ENCODE results near the gene RGS7. TPM values are rescaled to one million over a fixed set of nuclear protein-coding genes. Genes with fewer than 3 reads are reported as not detected.

RGS7 gene
- total RNA-seq, 3 donors from 2014 or later (not counting 1 experiment from before 2014, with no cell fraction given) = not detected

GRCh38 chr1:240734001-240734400, 623.0 kb downstream of the RGS7 start:
- no peak for ATAC-seq
- Mint-ChIP-seq H3K27ac (no peak overlapping the region), H3K4me1 (no peaks in the 10 kb centered on the region), H3K4me3 (no peak overlapping the region), H3K27me3 (ENCODE audit: low read depth in 2 of 2) (peaks cover 0 to 3% of the 10 kb centered on the region in 2 donors), H3K36me3 (no peaks in the 10 kb centered on the region), H3K9me3 (no peaks in the 10 kb centered on the region)
- no peak for DNase-seq
- H3K4me1 ChIP-seq (ENCODE audit: control insufficient read depth, insufficient read depth, low read length) = no peaks in the 10 kb centered on the region
- no peak overlapping the region for H3K4me3 ChIP-seq (ENCODE audit: low read length)
- no peak overlapping the region for H3K27ac ChIP-seq (ENCODE audit: low read length)
- intact Hi-C loops (cut with micrococcal nuclease) = no loop called here
- WGBS (ENCODE audit: insufficient coverage) = 82% methylated on average over 3 of the region's 3 CpGs
- TF ChIP-seq CTCF (IDR thresholded peaks at IDR 0.05) = no peak
- no peaks in the 10 kb centered on the region for H3K36me3 ChIP-seq (ENCODE audit: control insufficient read depth, insufficient read depth, low read length)
- H3K27me3 ChIP-seq (ENCODE audit: control insufficient read depth, insufficient read depth, low read length) = no peaks in the 10 kb centered on the region
- no peaks in the 10 kb centered on the region for H3K9me3 ChIP-seq (ENCODE audit: control insufficient read depth, insufficient read depth, low read length)

- ATAC-seq = peak in 1 of 3 donors; percentile 70
- H3K36me3 Mint-ChIP-seq = no peaks in the 10 kb centered on the region
- no peaks in the 10 kb centered on the region for H3K4me1 Mint-ChIP-seq
- 26% methylated on average over 5 of the region's 5 CpGs for WGBS (ENCODE audit: insufficient coverage)
- H3K36me3 ChIP-seq (ENCODE audit: control insufficient read depth, insufficient read depth, low read length) = no peaks in the 10 kb centered on the region
- H3K9me3 ChIP-seq (ENCODE audit: control insufficient read depth, insufficient read depth, low read length) = no peaks in the 10 kb centered on the region
- no peak overlapping the region for H3K27ac ChIP-seq (ENCODE audit: low read length)
- H3K27me3 Mint-ChIP-seq (ENCODE audit: low read depth in 2 of 2) = peaks cover 0 to 3% of the 10 kb centered on the region in 2 donors
- peak; percentile 47 for TF ChIP-seq CTCF (IDR thresholded peaks at IDR 0.05)
- no peak overlapping the region for H3K27ac Mint-ChIP-seq
- H3K4me1 ChIP-seq (ENCODE audit: control insufficient read depth, insufficient read depth, low read length) = no peaks in the 10 kb centered on the region
- intact Hi-C loops (cut with micrococcal nuclease) = no loop called here
- no peaks in the 10 kb centered on the region for H3K9me3 Mint-ChIP-seq
- H3K4me3 Mint-ChIP-seq = no peak overlapping the region
- no peaks in the 10 kb centered on the region for H3K27me3 ChIP-seq (ENCODE audit: control insufficient read depth, insufficient read depth, low read length)
- H3K4me3 ChIP-seq (ENCODE audit: low read length) = no peak overlapping the region
- DNase-seq = peak in 1 of 2 donors; percentile 13
Observed at GRCh38 chr1:240732390-240732789, 624.6 kb downstream of the RGS7 start.

Other genes with a start within 250 kb of the RGS7 start
- 10 to 100 TPM; 16.6 to 18.3 (median 16.7) TPM for gene FH, start 162.6 kb upstream of the RGS7 start, total RNA-seq
- 1 to 10 TPM in 1 of 3 donors, under 1 TPM in 1, not detected in 1; 0.97 to 1.1 TPM for gene KMO, start 175.2 kb upstream of the RGS7 start, total RNA-seq

Data from natural killer cell (primary cell).